HepG2 (cell line): ENCODE measurements around the gene ZKSCAN5. TPM values are rescaled to one million over a fixed set of nuclear protein-coding genes. Genes with fewer than 3 reads are reported as not detected.
A peak's percentile ranks its signal among the peaks of the same experiment; 100 is the strongest.

Source experiments
- BRCA1 ChIP-seq: sonication (generic); formaldehyde crosslinking; IDR thresholded peaks from 2 replicates; pipeline ENCODE4 v1.4.0; 2020; ENCODE audit warnings: missing genetic modification reagents
- ELF1 ChIP-seq: sonication (generic); formaldehyde crosslinking; IDR thresholded peaks from 2 replicates; pipeline ENCODE4 v1.4.0; 2020; ENCODE audit warnings: missing genetic modification reagents
- GMEB1 ChIP-seq: sonication (generic); formaldehyde crosslinking; IDR thresholded peaks from 2 replicates; pipeline ENCODE4 v1.5.1; 2020; ENCODE audit warnings: missing genetic modification reagents, mild to moderate bottlenecking, borderline replicate concordance
- HDAC2 ChIP-seq: sonication (generic); formaldehyde crosslinking; IDR thresholded peaks from 2 replicates; pipeline ENCODE4 v1.4.0; 2020; ENCODE audit warnings: missing genetic modification reagents
- HHEX ChIP-seq: IDR thresholded peaks from 2 replicates; pipeline ENCODE4 v1.6.1; 2016; ENCODE audit warnings: control low read depth
- KDM5B ChIP-seq: sonication (generic); formaldehyde crosslinking; IDR thresholded peaks from 2 replicates; pipeline ENCODE4 v1.4.0; 2020; ENCODE audit warnings: missing genetic modification reagents, mild to moderate bottlenecking, borderline replicate concordance
- KLF9 ChIP-seq: IDR thresholded peaks from 2 replicates; pipeline ENCODE4 v1.6.1; 2016; ENCODE audit warnings: low read depth
- LBX2 ChIP-seq: sonication (generic); formaldehyde crosslinking; IDR thresholded peaks from 2 replicates; pipeline ENCODE4 v1.5.0; 2020; ENCODE audit warnings: missing genetic modification reagents, mild to moderate bottlenecking, borderline replicate concordance
- MEIS1 ChIP-seq: sonication (generic); formaldehyde crosslinking; IDR thresholded peaks from 2 replicates; pipeline ENCODE4 v1.9.0; 2021; ENCODE audit warnings: mild to moderate bottlenecking, missing genetic modification reagents, moderate library complexity, borderline replicate concordance
- NCOA2 ChIP-seq: sonication (generic); formaldehyde crosslinking; IDR thresholded peaks from 2 replicates; pipeline ENCODE4 v1.8.0; 2022; ENCODE audit warnings: inconsistent platforms
- NKX3-1 ChIP-seq: sonication (generic); formaldehyde crosslinking; IDR thresholded peaks from 2 replicates; pipeline ENCODE4 v1.5.0; 2020; ENCODE audit warnings: missing genetic modification reagents
- ONECUT2 ChIP-seq: sonication (generic); formaldehyde crosslinking; IDR thresholded peaks from 2 replicates; pipeline ENCODE4 v1.4.0; 2020; ENCODE audit warnings: missing genetic modification reagents
- PRDM4 ChIP-seq: sonication (generic); formaldehyde crosslinking; IDR thresholded peaks from 2 replicates; pipeline ENCODE4 v1.9.0; 2021; ENCODE audit warnings: missing genetic modification reagents, borderline replicate concordance
- SRSF9 ChIP-seq: fragments of 200-400 bp; formaldehyde crosslinking; IDR thresholded peaks from 2 replicates; pipeline ENCODE4 v1.6.1; 2018; ENCODE audit warnings: borderline replicate concordance, mild to moderate bottlenecking, low read depth, low read length; ENCODE audit not compliant: insufficient read depth, poor library complexity, severe bottlenecking
- THRA ChIP-seq: sonication (generic); formaldehyde crosslinking; IDR thresholded peaks from 2 replicates; pipeline ENCODE4 v1.4.0; 2020; ENCODE audit warnings: missing genetic modification reagents, borderline replicate concordance
- YEATS4 ChIP-seq: sonication (generic); formaldehyde crosslinking; IDR thresholded peaks from 2 replicates; pipeline ENCODE4 v1.4.0; 2020; ENCODE audit warnings: missing genetic modification reagents, borderline replicate concordance
- ZFP36 ChIP-seq: fragments of 150-350 bp; IDR thresholded peaks from 2 replicates; pipeline ENCODE4 v1.6.1; 2018; ENCODE audit warnings: borderline replicate concordance, low read length, low read depth; ENCODE audit not compliant: partially characterized antibody
- ZNF18 ChIP-seq: sonication (generic); formaldehyde crosslinking; IDR thresholded peaks from 2 replicates; pipeline ENCODE4 v1.8.0; 2022; ENCODE audit warnings: mild to moderate bottlenecking, missing genetic modification reagents; ENCODE audit not compliant: insufficient replicate concordance
- ZNF180 ChIP-seq: sonication (generic); formaldehyde crosslinking; IDR thresholded peaks from 2 replicates; pipeline ENCODE4 v1.4.0; 2020; ENCODE audit warnings: low read depth, missing genetic modification reagents, borderline replicate concordance
- ZNF441 ChIP-seq: sonication (generic); formaldehyde crosslinking; IDR thresholded peaks from 2 replicates; pipeline ENCODE4 v1.7.0; 2021; ENCODE audit warnings: missing genetic modification reagents, borderline replicate concordance
- ZNF652 ChIP-seq: IDR thresholded peaks from 2 replicates; pipeline ENCODE4 v1.6.1; 2016; ENCODE audit warnings: low read depth, borderline replicate concordance
- ZNF678 ChIP-seq: sonication (generic); formaldehyde crosslinking; IDR thresholded peaks from 2 replicates; pipeline ENCODE4 v1.4.0; 2020; ENCODE audit warnings: mild to moderate bottlenecking, missing genetic modification reagents
- polyA plus RNA-seq, 8 experiments: library from polyadenylated mRNA; depleted of rRNA in 3 of 8; stranded (reverse) in 7 of 8; unstranded in 1 of 8; fragments of >200 nt; fragmentation: Illumina TruSeq in 4 of 8; extraction: Trizol in 4 of 8; gene quantifications; 2 replicates each; pipeline versions ENCODE4 v1.2.1 to v1.2.3, GENCODE V29; 2011 to 2016; ENCODE audit warnings: low read depth in 4 of 8, missing spikeins in 1 of 8, mixed read lengths in 1 of 8; ENCODE audit not compliant: insufficient read depth in 1 of 8
- total RNA-seq, 5 experiments: library from RNA; depleted of rRNA; stranded (reverse); fragments of >200 nt; fragmentation: Illumina TruSeq; extraction: Trizol; gene quantifications; 2 replicates each; pipeline ENCODE4 v1.2.3, GENCODE V29; 2016; ENCODE audit warnings: low read depth in 1 of 5

ZKSCAN5 gene
- total and polyA plus RNA-seq, 2 of the 13 experiments (the other 11 are each of a cell fraction or from before 2014, with no cell fraction given) = 5.5 to 11.7 TPM

- no peak for TF ChIP-seq THRA (CRISPR knock-in tag)
- no peak for TF ChIP-seq ZNF678 (CRISPR knock-in tag)
- TF ChIP-seq BRCA1 (CRISPR knock-in tag) = no peak
- TF ChIP-seq ZNF441 (CRISPR knock-in tag) = no peak
- no peak for TF ChIP-seq HHEX (CRISPR knock-in tag)
- no peak for TF ChIP-seq GMEB1 (CRISPR knock-in tag)
- no peak for TF ChIP-seq ZFP36
- no peak for TF ChIP-seq ZNF652 (CRISPR knock-in tag)
- TF ChIP-seq NKX3-1 = no peak
- TF ChIP-seq LBX2 (CRISPR knock-in tag) = no peak
- peak; percentile 57; the same call in 1 of the 2 replicates for TF ChIP-seq ELF1 (CRISPR knock-in tag)
- TF ChIP-seq YEATS4 (CRISPR knock-in tag) = no peak
- TF ChIP-seq MEIS1 (CRISPR knock-in tag) = no peak
- TF ChIP-seq ZNF18 (CRISPR knock-in tag) = no peak
- TF ChIP-seq PRDM4 (CRISPR knock-in tag) = no peak
- TF ChIP-seq ZNF180 (CRISPR knock-in tag) = no peak
- no peak for TF ChIP-seq SRSF9
- TF ChIP-seq NCOA2 (CRISPR knock-in tag) = no peak
- no peak for TF ChIP-seq KDM5B (CRISPR knock-in tag)
- TF ChIP-seq HDAC2 (CRISPR knock-in tag) = no peak
- TF ChIP-seq KLF9 (CRISPR knock-in tag) = no peak
- no peak for TF ChIP-seq ONECUT2 (CRISPR knock-in tag)
Observed at GRCh38 chr7:99473315-99473596, 31.2 kb upstream of the ZKSCAN5 start (continued).
